GM23338 (cell line): Measurements from ENCODE around the gene APBA2.

Source experiments
- CREB1 ChIP-seq: fragments of 250-450 bp; sonication (Bioruptor Pico); IDR thresholded peaks from 2 replicates; pipeline ENCODE4 v1.5.0; 2020; ENCODE audit warnings: low read depth, mild to moderate bottlenecking, moderate library complexity
- EZH2 ChIP-seq: fragments of 200-600 bp; sonication (generic); IDR thresholded peaks from one replicate; pipeline ENCODE4 v1.8.0; 2017; ENCODE audit warnings: antibody characterized with exemption, mild to moderate bottlenecking, low read depth; ENCODE audit not compliant: unreplicated experiment
- EZH2phosphoT487 ChIP-seq: fragments of 200-600 bp; sonication (generic); IDR thresholded peaks from one replicate; pipeline ENCODE4 v1.8.1; 2018; ENCODE audit warnings: antibody characterized with exemption; ENCODE audit not compliant: unreplicated experiment
- JUNB ChIP-seq: IDR thresholded peaks from one replicate; pipeline ENCODE4 v1.6.1; 2016; ENCODE audit warnings: antibody characterized with exemption; ENCODE audit not compliant: unreplicated experiment
- POLR2AphosphoS5 ChIP-seq: IDR thresholded peaks from 2 replicates; pipeline ENCODE4 v1.6.1; 2016; ENCODE audit warnings: antibody characterized with exemption, low read depth
- STAT1 ChIP-seq: IDR thresholded peaks from one replicate; pipeline ENCODE4 v1.6.1; 2016; ENCODE audit warnings: antibody characterized with exemption; ENCODE audit not compliant: unreplicated experiment
- TF ChIP-seq, protein P1 (sequence below), 2 experiments: fragments of 200-600 bp in 1 of 2; sonication (generic) in 1 of 2; conservative IDR thresholded peaks; 2 replicates each; pipeline versions ENCODE4 v1.5.1 to v1.6.1; 2016 to 2017; ENCODE audit warnings: antibody characterized with exemption in 2 of 2, low read depth in 2 of 2, mild to moderate bottlenecking in 2 of 2, moderate library complexity in 1 of 2
- TF ChIP-seq, protein P2 (sequence below): IDR thresholded peaks from one replicate; pipeline ENCODE4 v1.6.1; 2018; ENCODE audit warnings: antibody characterized with exemption; ENCODE audit not compliant: unreplicated experiment
- TF ChIP-seq, protein P3 (sequence below): fragments of 250-450 bp; sonication (Bioruptor Pico); IDR thresholded peaks from 2 replicates; pipeline ENCODE4 v1.5.0; 2020; ENCODE audit warnings: mild to moderate bottlenecking, moderate library complexity
- TF ChIP-seq, protein P4 (sequence below): IDR thresholded peaks from 2 replicates; pipeline ENCODE4 v1.6.1; 2016; ENCODE audit warnings: antibody characterized with exemption

DNA sequence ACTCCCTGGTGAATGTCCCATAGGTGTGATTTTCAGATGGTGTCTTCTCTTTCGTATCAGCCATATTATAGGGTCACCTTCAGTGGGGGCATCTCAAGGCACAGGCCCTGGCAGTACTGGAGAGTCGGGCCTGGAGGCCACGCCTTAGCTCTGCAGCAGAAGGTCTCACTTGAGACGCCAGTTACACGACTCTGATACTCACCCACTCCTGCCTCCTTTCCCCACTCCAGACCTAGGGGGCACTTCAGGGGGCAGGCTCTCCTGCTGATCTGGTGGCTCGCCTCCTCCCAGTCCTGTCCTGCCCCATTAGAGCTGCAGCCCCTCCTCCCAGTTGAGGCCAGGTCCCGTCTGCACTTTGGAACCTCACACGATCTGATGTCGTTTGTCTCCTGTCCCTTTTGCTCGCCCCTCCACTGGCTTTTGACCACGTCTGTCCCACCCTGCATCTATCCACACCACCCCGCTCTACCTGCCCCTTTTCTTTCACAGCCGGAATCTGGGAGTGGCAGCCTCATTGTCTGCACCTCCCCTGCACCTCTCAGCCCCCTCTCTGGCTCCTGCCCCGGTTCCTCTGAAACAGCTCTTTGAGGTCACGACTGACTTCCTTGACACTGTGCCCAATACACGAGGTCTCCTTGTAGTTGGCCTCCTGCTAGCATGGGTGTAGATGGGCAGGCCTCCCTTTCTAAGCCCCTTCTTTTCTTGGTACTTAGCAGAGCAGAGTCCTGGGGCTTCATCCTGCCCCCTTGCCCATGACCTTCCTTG is 201.9 kb downstream of the APBA2 start:
- TF ChIP-seq, protein P1, sequence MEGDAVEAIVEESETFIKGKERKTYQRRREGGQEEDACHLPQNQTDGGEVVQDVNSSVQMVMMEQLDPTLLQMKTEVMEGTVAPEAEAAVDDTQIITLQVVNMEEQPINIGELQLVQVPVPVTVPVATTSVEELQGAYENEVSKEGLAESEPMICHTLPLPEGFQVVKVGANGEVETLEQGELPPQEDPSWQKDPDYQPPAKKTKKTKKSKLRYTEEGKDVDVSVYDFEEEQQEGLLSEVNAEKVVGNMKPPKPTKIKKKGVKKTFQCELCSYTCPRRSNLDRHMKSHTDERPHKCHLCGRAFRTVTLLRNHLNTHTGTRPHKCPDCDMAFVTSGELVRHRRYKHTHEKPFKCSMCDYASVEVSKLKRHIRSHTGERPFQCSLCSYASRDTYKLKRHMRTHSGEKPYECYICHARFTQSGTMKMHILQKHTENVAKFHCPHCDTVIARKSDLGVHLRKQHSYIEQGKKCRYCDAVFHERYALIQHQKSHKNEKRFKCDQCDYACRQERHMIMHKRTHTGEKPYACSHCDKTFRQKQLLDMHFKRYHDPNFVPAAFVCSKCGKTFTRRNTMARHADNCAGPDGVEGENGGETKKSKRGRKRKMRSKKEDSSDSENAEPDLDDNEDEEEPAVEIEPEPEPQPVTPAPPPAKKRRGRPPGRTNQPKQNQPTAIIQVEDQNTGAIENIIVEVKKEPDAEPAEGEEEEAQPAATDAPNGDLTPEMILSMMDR (conservative IDR thresholded peaks at IDR 0.05; ENCODE audit: low read depth in 2 of 2): no peak
- TF ChIP-seq CREB1 (CRISPR knock-in tag): no peak
- TF ChIP-seq, protein P2, sequence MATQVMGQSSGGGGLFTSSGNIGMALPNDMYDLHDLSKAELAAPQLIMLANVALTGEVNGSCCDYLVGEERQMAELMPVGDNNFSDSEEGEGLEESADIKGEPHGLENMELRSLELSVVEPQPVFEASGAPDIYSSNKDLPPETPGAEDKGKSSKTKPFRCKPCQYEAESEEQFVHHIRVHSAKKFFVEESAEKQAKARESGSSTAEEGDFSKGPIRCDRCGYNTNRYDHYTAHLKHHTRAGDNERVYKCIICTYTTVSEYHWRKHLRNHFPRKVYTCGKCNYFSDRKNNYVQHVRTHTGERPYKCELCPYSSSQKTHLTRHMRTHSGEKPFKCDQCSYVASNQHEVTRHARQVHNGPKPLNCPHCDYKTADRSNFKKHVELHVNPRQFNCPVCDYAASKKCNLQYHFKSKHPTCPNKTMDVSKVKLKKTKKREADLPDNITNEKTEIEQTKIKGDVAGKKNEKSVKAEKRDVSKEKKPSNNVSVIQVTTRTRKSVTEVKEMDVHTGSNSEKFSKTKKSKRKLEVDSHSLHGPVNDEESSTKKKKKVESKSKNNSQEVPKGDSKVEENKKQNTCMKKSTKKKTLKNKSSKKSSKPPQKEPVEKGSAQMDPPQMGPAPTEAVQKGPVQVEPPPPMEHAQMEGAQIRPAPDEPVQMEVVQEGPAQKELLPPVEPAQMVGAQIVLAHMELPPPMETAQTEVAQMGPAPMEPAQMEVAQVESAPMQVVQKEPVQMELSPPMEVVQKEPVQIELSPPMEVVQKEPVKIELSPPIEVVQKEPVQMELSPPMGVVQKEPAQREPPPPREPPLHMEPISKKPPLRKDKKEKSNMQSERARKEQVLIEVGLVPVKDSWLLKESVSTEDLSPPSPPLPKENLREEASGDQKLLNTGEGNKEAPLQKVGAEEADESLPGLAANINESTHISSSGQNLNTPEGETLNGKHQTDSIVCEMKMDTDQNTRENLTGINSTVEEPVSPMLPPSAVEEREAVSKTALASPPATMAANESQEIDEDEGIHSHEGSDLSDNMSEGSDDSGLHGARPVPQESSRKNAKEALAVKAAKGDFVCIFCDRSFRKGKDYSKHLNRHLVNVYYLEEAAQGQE: no peak
- TF ChIP-seq STAT1: no peak
- TF ChIP-seq JUNB: no peak
- TF ChIP-seq POLR2AphosphoS5: no peak
- no peak for TF ChIP-seq EZH2
- TF ChIP-seq, protein P3, sequence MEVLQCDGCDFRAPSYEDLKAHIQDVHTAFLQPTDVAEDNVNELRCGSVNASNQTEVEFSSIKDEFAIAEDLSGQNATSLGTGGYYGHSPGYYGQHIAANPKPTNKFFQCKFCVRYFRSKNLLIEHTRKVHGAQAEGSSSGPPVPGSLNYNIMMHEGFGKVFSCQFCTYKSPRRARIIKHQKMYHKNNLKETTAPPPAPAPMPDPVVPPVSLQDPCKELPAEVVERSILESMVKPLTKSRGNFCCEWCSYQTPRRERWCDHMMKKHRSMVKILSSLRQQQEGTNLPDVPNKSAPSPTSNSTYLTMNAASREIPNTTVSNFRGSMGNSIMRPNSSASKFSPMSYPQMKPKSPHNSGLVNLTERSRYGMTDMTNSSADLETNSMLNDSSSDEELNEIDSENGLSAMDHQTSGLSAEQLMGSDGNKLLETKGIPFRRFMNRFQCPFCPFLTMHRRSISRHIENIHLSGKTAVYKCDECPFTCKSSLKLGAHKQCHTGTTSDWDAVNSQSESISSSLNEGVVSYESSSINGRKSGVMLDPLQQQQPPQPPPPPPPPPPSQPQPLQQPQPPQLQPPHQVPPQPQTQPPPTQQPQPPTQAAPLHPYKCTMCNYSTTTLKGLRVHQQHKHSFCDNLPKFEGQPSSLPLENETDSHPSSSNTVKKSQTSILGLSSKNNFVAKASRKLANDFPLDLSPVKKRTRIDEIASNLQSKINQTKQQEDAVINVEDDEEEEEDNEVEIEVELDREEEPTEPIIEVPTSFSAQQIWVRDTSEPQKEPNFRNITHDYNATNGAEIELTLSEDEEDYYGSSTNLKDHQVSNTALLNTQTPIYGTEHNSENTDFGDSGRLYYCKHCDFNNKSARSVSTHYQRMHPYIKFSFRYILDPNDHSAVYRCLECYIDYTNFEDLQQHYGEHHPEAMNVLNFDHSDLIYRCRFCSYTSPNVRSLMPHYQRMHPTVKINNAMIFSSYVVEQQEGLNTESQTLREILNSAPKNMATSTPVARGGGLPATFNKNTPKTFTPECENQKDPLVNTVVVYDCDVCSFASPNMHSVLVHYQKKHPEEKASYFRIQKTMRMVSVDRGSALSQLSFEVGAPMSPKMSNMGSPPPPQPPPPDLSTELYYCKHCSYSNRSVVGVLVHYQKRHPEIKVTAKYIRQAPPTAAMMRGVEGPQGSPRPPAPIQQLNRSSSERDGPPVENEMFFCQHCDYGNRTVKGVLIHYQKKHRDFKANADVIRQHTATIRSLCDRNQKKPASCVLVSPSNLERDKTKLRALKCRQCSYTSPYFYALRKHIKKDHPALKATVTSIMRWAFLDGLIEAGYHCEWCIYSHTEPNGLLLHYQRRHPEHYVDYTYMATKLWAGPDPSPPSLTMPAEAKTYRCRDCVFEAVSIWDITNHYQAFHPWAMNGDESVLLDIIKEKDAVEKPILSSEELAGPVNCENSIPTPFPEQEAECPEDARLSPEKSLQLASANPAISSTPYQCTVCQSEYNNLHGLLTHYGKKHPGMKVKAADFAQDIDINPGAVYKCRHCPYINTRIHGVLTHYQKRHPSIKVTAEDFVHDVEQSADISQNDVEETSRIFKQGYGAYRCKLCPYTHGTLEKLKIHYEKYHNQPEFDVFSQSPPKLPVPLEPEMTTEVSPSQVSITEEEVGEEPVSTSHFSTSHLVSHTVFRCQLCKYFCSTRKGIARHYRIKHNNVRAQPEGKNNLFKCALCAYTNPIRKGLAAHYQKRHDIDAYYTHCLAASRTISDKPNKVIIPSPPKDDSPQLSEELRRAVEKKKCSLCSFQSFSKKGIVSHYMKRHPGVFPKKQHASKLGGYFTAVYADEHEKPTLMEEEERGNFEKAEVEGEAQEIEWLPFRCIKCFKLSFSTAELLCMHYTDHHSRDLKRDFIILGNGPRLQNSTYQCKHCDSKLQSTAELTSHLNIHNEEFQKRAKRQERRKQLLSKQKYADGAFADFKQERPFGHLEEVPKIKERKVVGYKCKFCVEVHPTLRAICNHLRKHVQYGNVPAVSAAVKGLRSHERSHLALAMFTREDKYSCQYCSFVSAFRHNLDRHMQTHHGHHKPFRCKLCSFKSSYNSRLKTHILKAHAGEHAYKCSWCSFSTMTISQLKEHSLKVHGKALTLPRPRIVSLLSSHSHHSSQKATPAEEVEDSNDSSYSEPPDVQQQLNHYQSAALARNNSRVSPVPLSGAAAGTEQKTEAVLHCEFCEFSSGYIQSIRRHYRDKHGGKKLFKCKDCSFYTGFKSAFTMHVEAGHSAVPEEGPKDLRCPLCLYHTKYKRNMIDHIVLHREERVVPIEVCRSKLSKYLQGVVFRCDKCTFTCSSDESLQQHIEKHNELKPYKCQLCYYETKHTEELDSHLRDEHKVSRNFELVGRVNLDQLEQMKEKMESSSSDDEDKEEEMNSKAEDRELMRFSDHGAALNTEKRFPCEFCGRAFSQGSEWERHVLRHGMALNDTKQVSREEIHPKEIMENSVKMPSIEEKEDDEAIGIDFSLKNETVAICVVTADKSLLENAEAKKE (CRISPR knock-in tag): no peak
- TF ChIP-seq EZH2phosphoT487: no peak
- TF ChIP-seq, protein P4, sequence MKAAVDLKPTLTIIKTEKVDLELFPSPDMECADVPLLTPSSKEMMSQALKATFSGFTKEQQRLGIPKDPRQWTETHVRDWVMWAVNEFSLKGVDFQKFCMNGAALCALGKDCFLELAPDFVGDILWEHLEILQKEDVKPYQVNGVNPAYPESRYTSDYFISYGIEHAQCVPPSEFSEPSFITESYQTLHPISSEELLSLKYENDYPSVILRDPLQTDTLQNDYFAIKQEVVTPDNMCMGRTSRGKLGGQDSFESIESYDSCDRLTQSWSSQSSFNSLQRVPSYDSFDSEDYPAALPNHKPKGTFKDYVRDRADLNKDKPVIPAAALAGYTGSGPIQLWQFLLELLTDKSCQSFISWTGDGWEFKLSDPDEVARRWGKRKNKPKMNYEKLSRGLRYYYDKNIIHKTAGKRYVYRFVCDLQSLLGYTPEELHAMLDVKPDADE: no peak
